Aorta (tissue), 5 donors: ENCODE results near the gene EFNA4. TPM values are rescaled to one million over a fixed set of nuclear protein-coding genes. Genes with fewer than 3 reads are reported as not detected.
"Not testable (repeated sequence)": the region's sequence is repeated elsewhere in the genome, so short reads cannot be mapped to it uniquely, and the experiment has no call there.

Source experiments
- ATAC-seq: fragments of 200-7000 bp; cut with Tn5 transposase; one replicate; pipeline ENCODE4 v1.9.1; 2022; ENCODE audit warnings: moderate library complexity; ENCODE audit not compliant: low FRiP score
- DNase-seq, 2 donors: peaks; one replicate each; pipeline ENCODE4 v3.0.0-alpha.2; 2020
- H3K27ac ChIP-seq, 2 donors: one replicate each; pipeline ENCODE4 v1.5.1; 2013; ENCODE audit warnings: low read length in 2 of 2, mild to moderate bottlenecking in 2 of 2, moderate library complexity in 2 of 2, control low read depth in 1 of 2, inconsistent platforms in 1 of 2, low read depth in 1 of 2
- H3K27me3 ChIP-seq, 2 donors: one replicate each; pipeline ENCODE4 v1.6.1; 2013; ENCODE audit warnings: control low read depth in 1 of 2, low read length in 1 of 2, mild to moderate bottlenecking in 1 of 2, moderate library complexity in 1 of 2; ENCODE audit not compliant: insufficient read depth in 2 of 2, control insufficient read depth in 1 of 2
- H3K36me3 ChIP-seq, 2 donors: one replicate each; pipeline ENCODE4 v1.6.1; 2013; ENCODE audit warnings: control low read depth in 1 of 2, low read length in 1 of 2, mild to moderate bottlenecking in 1 of 2; ENCODE audit not compliant: insufficient read depth in 2 of 2, control insufficient read depth in 1 of 2
- H3K4me1 ChIP-seq, 2 donors: one replicate each; pipeline ENCODE4 v1.6.1; 2013; ENCODE audit warnings: low read length in 2 of 2, control low read depth in 1 of 2, mild to moderate bottlenecking in 1 of 2, moderate library complexity in 1 of 2; ENCODE audit not compliant: insufficient read depth in 2 of 2, control insufficient read depth in 1 of 2
- H3K4me3 ChIP-seq, 2 donors: one replicate each; pipeline ENCODE4 v1.5.1; 2013; ENCODE audit warnings: low read length in 2 of 2, control low read depth in 1 of 2, mild to moderate bottlenecking in 1 of 2
- H3K9me3 ChIP-seq: one replicate; pipeline ENCODE4 v1.6.1; 2013; ENCODE audit warnings: mild to moderate bottlenecking, low read length; ENCODE audit not compliant: control insufficient read depth
- WGBS, 2 donors: extraction: QIAGEN DNeasy Blood & Tissue Kit; methylation state at CpG; one replicate each; pipeline ENCODE4 v1.1.7; 2013; 5-methylcytosine and 5-hydroxymethylcytosine counted together
- intact Hi-C, 2 donors: fragments of 100-400 bp; cut with DNase I; formaldehyde crosslinking; loops; one replicate each; pipeline versions ENCODE4 v1.14.2 to v1.15.0; 2022
- polyA plus RNA-seq, 2 donors: library from polyadenylated mRNA; stranded (reverse); fragments of 200-250 nt; gene quantifications; one replicate each; pipeline ENCODE4 v1.2.3, GENCODE V29; 2013
- total RNA-seq, 2 donors: library from RNA; stranded (reverse); fragmentation: NEBNext Ultra II Directional; extraction: Animal tissue kit (Norgen Biotek cat#: 25700); gene quantifications; one replicate each; pipeline ENCODE4 v1.2.1, GENCODE V29; 2021
- donor health status: healthy with polysubstance abuse.
- donor health status: Bipolar disorder and iron deficiency.
- donor health status: DM: no; HTN: no; CAD: no.
- donor health status: DM: no; HTN: no; CAD: no.
- donor health status: DM: yes; HTN: yes; CAD: no.

EFNA4 gene
- total and polyA plus RNA-seq, 4 donors: 3.0 to 5.7 (median 4.0) TPM

DNA sequence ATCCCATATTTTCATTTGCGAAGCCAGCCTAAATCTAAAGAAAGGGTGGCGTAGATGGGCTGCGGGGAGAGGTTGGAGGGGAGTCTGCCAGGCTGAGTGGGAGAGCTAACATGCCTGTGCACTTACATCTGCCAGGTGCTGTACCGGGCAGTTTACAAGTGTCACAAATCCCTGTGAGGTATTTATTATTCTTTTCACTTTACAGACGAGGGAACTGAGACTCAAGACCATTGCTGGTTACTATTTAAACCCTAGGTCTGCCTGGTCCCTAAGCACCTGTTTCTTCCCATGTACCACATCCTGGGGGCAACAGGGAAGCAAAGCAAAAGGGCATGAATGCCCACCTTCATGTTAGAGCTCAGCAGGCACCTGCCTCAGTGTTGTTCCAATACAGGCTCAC, 44.8 kb downstream of the EFNA4 start:
- Histone ChIP-seq H3K27me3 (peaks cover 0 to 2% of the 10 kb centered on the region in 2 donors), H3K4me3 (no peak overlapping the region), H3K9me3 (no peaks in the 10 kb centered on the region), H3K4me1 (no peaks in the 10 kb centered on the region), H3K36me3 (no peaks in the 10 kb centered on the region), H3K27ac (no peak overlapping the region)
- intact Hi-C loops: no loop called here
- ATAC-seq (no peak), DNase-seq (no peak)
- WGBS, 2 donors: 74 to 75% methylated on average over 5 of the region's 5 CpGs

DNA sequence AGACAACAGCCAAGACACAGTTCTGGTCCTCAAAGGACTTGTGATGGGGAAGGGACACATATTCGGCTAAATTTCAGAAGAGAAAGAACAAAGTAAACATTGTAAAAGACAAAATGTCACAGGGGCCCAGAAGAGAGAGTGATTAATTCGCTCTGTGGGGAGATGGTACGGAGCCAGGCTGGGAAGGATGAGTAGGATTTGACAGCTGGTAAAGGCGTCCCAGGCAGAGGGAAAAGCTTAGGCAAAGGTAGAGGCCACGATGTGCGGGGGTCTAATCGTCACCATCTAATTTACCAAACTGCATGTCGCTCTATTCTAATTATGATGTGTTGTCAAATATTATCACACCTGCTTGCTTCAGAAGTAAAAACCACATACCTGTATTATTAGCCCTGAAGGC, 46.8 kb downstream of the EFNA4 start:
- H3K36me3 ChIP-seq: no peaks in the 10 kb centered on the region
- peaks cover 0 to 2% of the 10 kb centered on the region in 2 donors for H3K27me3 ChIP-seq
- no peaks in the 10 kb centered on the region for H3K4me1 ChIP-seq
- H3K9me3 ChIP-seq: no peaks in the 10 kb centered on the region
- no peak for DNase-seq
- no peak for ATAC-seq
- H3K27ac ChIP-seq: no peak overlapping the region
- intact Hi-C loops: no loop called here
- no peak overlapping the region for H3K4me3 ChIP-seq
- WGBS, 2 donors: 83 to 84% methylated on average over 8 of the region's 8 CpGs

DNA sequence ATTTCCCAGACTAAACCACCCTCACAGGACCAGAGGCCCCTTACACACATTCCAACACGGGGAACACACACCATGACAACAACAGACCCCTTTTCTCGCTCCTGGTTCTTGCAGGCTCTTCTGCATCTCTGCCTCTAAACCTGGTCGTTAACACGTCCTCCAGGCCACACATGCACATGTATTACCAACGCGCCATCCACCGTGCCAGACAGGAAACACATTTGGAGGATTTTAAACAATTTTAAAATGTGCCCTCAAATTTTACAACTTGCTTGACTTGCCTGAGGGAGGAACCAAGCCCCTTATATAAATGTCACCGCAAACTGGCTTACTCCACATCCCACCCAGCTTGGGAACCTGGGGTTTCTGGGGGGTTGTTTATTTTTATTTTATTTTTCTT, 47.3 kb downstream of the EFNA4 start:
- ATAC-seq (no peak), DNase-seq (no peak)
- Histone ChIP-seq H3K4me3 (no peak overlapping the region), H3K4me1 (no peaks in the 10 kb centered on the region), H3K36me3 (no peaks in the 10 kb centered on the region), H3K9me3 (no peaks in the 10 kb centered on the region), H3K27me3 (peaks cover 0 to 2% of the 10 kb centered on the region in 2 donors), H3K27ac (no peak overlapping the region)
- intact Hi-C loops: no loop called here
- 76 to 79% methylated on average over 8 of the region's 8 CpGs for WGBS, 2 donors

DNA sequence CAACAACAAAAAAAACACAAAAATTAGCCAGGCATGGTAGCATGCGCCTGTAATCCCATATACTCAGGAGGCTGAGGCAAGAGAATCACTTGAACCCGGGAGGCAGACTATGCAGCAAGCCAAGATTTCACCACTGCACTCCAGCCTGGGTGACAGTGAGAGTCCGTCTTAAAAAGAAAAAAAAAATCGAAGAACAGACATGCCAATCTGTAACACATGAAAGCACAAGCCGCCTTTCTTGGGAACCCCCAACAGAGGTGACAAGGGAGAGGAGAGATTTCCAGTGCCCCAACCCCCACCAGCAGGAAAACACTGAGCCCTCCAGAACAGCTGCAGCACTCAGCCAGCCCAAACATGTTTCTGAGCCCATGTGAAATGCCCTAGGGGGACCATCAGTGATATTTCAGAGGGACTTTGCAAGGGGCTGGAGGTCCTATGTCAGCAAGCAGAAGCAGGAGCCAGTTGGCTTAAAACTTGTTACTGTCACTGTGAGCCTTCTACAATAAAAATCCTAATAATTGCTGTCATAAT, 50.0 kb downstream of the EFNA4 start:
- no peaks in the 10 kb centered on the region for H3K9me3 ChIP-seq
- no peak overlapping the region for H3K4me3 ChIP-seq
- DNase-seq (no peak), ATAC-seq (no peak)
- H3K4me1 ChIP-seq: no peaks in the 10 kb centered on the region
- intact Hi-C loops: no loop called here
- no peaks in the 10 kb centered on the region for H3K36me3 ChIP-seq
- no peak overlapping the region for H3K27ac ChIP-seq
- H3K27me3 ChIP-seq: no peaks in the 10 kb centered on the region
- 51 to 62% methylated on average over 5 of the region's 5 CpGs for WGBS, 2 donors

DNA sequence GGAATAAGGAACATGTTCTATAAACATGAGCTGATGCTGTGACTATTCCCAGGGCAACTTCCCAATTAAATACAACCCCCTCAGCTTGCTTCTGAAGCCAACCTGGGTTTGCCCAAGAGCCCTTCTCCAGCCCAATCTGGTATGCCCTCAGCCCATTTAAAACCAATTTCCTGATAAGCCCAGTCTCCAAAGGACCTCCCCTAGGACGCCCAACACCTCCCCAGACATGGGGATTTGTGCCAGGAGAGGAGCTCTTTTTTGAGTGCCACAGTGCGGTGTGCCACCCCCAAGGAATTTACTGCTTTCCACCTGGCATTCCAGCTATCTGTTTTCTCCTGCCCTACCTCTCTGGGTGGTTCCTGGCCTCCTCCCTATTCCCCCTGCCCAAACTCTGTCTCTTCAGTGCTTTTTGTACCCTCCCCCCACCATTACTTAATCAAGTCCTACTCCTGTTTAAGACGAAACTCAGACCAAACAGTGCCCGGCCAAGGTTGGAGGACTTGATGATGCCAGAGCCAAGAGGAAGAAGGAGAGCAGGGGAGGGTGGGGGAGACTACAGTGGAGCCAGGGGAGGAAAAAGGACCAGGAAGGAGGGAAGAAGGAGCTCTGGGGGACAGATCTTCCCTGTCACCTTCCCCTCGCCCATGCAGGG, 52.7 kb downstream of the EFNA4 start:
- Histone ChIP-seq H3K36me3 (no peaks in the 10 kb centered on the region), H3K27me3 (no peaks in the 10 kb centered on the region), H3K9me3 (no peaks in the 10 kb centered on the region), H3K4me1 (no peaks in the 10 kb centered on the region), H3K4me3 (no peak overlapping the region), H3K27ac (no peak overlapping the region)
- ATAC-seq (no peak), DNase-seq (no peak)
- 48 to 55% methylated on average over 5 of the region's 5 CpGs for WGBS, 2 donors
- intact Hi-C loops: no loop called here

DNA sequence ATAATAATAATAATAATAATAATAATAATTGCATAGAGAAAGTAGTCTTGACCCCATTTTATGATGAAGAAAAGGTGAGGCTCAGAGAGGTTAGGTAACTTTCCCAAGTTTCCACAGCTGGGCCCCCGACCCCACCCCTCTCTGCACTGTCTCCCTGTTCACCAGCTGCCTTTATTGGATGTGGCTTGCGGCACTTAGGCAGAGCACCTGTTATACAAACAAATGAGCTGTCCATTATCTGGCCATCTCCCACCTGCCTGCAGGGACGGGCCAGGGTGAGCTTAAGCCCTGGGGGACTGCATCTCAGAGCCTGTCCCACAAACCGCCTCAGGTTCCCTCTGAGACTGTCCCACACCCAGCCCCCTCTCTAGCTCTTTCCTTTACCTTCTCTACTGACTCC, 54.1 kb downstream of the EFNA4 start:
- intact Hi-C loops: no loop called here
- H3K27me3 ChIP-seq: no peaks in the 10 kb centered on the region
- no peaks in the 10 kb centered on the region for H3K36me3 ChIP-seq
- DNase-seq: no peak
- H3K9me3 ChIP-seq: no peaks in the 10 kb centered on the region
- ATAC-seq: no peak
- no peak overlapping the region for H3K27ac ChIP-seq
- H3K4me1 ChIP-seq: no peaks in the 10 kb centered on the region
- WGBS, 2 donors: 62 to 65% methylated on average over 4 of the region's 4 CpGs
- H3K4me3 ChIP-seq: no peak overlapping the region

DNA sequence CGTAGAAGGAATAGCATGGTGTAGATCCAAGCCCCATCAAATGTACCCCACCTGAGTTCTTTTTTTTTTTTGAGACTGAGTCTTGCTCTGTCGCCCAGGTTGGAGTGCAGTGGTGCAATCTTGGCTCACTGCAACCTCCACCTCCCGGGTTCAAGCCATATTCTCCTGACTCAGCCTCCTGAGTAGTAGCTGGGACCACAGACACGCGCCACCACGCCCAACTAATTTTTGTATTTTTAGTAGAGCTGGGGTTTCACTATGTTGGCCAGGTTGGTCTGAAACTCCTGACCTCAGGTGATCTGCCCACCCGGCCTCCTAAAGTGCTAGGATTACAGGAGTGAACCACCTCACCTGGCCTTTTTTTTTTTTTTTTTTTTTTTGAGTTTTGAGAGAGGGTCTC, 54.5 kb downstream of the EFNA4 start:
- DNase-seq, H3K4me3 ChIP-seq, ATAC-seq, H3K36me3 ChIP-seq, H3K27ac ChIP-seq, H3K27me3 ChIP-seq, H3K4me1 ChIP-seq, H3K9me3 ChIP-seq, intact Hi-C loops: not testable (repeated sequence)
- WGBS, 2 donors: 88 to 91% methylated on average over 7 of the region's 7 CpGs

Other genes starting within 250 kb of the EFNA4 start
- gene KCNN3, start 193.5 kb upstream of the EFNA4 start, total RNA-seq: 1 to 10 TPM; 3.2 to 4.7 TPM
- under 1 TPM; 0.08 to 0.50 TPM for gene KCNN3, start 193.5 kb upstream of the EFNA4 start, polyA plus RNA-seq
- gene PMVK, start 127.0 kb upstream of the EFNA4 start, total RNA-seq: 10 to 100 TPM; 21.9 to 27.3 TPM
- 10 to 100 TPM; 40.4 to 52.7 TPM for gene PMVK, start 127.0 kb upstream of the EFNA4 start, polyA plus RNA-seq
- 100 to 1,000 TPM; 106 to 119 TPM for gene PBXIP1, start 107.6 kb upstream of the EFNA4 start, total RNA-seq
- 100 to 1,000 TPM in 1 of 2 donors, 10 to 100 TPM in 1; 95.3 to 169 TPM for gene PBXIP1, start 107.6 kb upstream of the EFNA4 start, polyA plus RNA-seq
- 10 to 100 TPM; 17.3 to 23.6 TPM for gene PYGO2, start 102.0 kb upstream of the EFNA4 start, total RNA-seq
- 10 to 100 TPM; 11.6 to 16.6 TPM for gene PYGO2, start 102.0 kb upstream of the EFNA4 start, polyA plus RNA-seq
- gene SHC1, start 93.0 kb upstream of the EFNA4 start, total RNA-seq: 100 to 1,000 TPM; 165 to 182 TPM
- 100 to 1,000 TPM in 1 of 2 donors, 10 to 100 TPM in 1; 39.1 to 179 TPM for gene SHC1, start 93.0 kb upstream of the EFNA4 start, polyA plus RNA-seq
- 10 to 100 TPM; 19.3 to 25.5 TPM for gene CKS1B, start 89.1 kb upstream of the EFNA4 start, total RNA-seq
- 10 to 100 TPM; 38.9 to 58.9 TPM for gene CKS1B, start 89.1 kb upstream of the EFNA4 start, polyA plus RNA-seq
- gene FLAD1, start 80.4 kb upstream of the EFNA4 start, total RNA-seq: 10 to 100 TPM; 14.5 to 17.6 TPM
- gene FLAD1, start 80.4 kb upstream of the EFNA4 start, polyA plus RNA-seq: 10 to 100 TPM; 23.8 to 24.2 TPM
- not detected for gene LENEP, start 70.2 kb upstream of the EFNA4 start, total RNA-seq
- not detected for gene LENEP, start 70.2 kb upstream of the EFNA4 start, polyA plus RNA-seq
- gene ZBTB7B, start 60.9 kb upstream of the EFNA4 start, total RNA-seq: 10 to 100 TPM; 46.4 to 71.1 TPM
- 10 to 100 TPM; 23.3 to 32.8 TPM for gene ZBTB7B, start 60.9 kb upstream of the EFNA4 start, polyA plus RNA-seq
- gene DCST2, start 30.0 kb upstream of the EFNA4 start, total RNA-seq: 1 to 10 TPM in 1 of 2 donors, under 1 TPM in 1; 0.75 to 1.8 TPM
- gene DCST2, start 30.0 kb upstream of the EFNA4 start, polyA plus RNA-seq: 1 to 10 TPM in 1 of 2 donors, under 1 TPM in 1; 0.25 to 5.6 TPM
- gene DCST1, start 29.9 kb upstream of the EFNA4 start, total RNA-seq: under 1 TPM in 1 of 2 donors, not detected in 1; 0.26 TPM
- gene DCST1, start 29.9 kb upstream of the EFNA4 start, polyA plus RNA-seq: not detected
- gene ADAM15, start 12.4 kb upstream of the EFNA4 start, total RNA-seq: 100 to 1,000 TPM; 129 to 180 TPM
- 10 to 100 TPM; 17.3 to 89.3 TPM for gene ADAM15, start 12.4 kb upstream of the EFNA4 start, polyA plus RNA-seq
- 1 to 10 TPM; 1.8 to 3.2 TPM for gene EFNA3, start 15.1 kb downstream of the EFNA4 start, total RNA-seq
- under 1 TPM in 1 of 2 donors, not detected in 1; 0.41 TPM for gene EFNA3, start 15.1 kb downstream of the EFNA4 start, polyA plus RNA-seq
- gene EFNA1, start 64.1 kb downstream of the EFNA4 start, total RNA-seq: 10 to 100 TPM; 18.9 to 49.1 TPM
- gene EFNA1, start 64.1 kb downstream of the EFNA4 start, polyA plus RNA-seq: 10 to 100 TPM in 1 of 2 donors, 1 to 10 TPM in 1; 7.1 to 12.1 TPM
- 10 to 100 TPM; 19.8 to 26.8 TPM for gene SLC50A1, start 72.1 kb downstream of the EFNA4 start, total RNA-seq
- 10 to 100 TPM; 22.7 to 28.2 TPM for gene SLC50A1, start 72.1 kb downstream of the EFNA4 start, polyA plus RNA-seq
- gene DPM3, start 76.8 kb downstream of the EFNA4 start, total RNA-seq: 10 to 100 TPM; 42.4 to 52.4 TPM
- 100 to 1,000 TPM; 162 to 200 TPM for gene DPM3, start 76.8 kb downstream of the EFNA4 start, polyA plus RNA-seq
- 100 to 1,000 TPM; 136 to 143 TPM for gene KRTCAP2, start 109.6 kb downstream of the EFNA4 start, total RNA-seq
- 100 to 1,000 TPM; 179 to 255 TPM for gene KRTCAP2, start 109.6 kb downstream of the EFNA4 start, polyA plus RNA-seq
- gene TRIM46, start 110.1 kb downstream of the EFNA4 start, total RNA-seq: 1 to 10 TPM; 1.6 to 3.4 TPM
- gene TRIM46, start 110.1 kb downstream of the EFNA4 start, polyA plus RNA-seq: 1 to 10 TPM in 1 of 2 donors, under 1 TPM in 1; 0.50 to 2.1 TPM
- gene THBS3, start 144.2 kb downstream of the EFNA4 start, total RNA-seq: 10 to 100 TPM; 58.9 to 97.9 TPM
- 100 to 1,000 TPM in 1 of 2 donors, 10 to 100 TPM in 1; 21.7 to 195 TPM for gene THBS3, start 144.2 kb downstream of the EFNA4 start, polyA plus RNA-seq
- 10 to 100 TPM; 20.3 to 21.3 TPM for gene MTX1, start 145.0 kb downstream of the EFNA4 start, total RNA-seq
- gene MTX1, start 145.0 kb downstream of the EFNA4 start, polyA plus RNA-seq: 10 to 100 TPM; 26.2 to 52.9 TPM
- gene ENTREP3, start 191.7 kb downstream of the EFNA4 start, total RNA-seq: 10 to 100 TPM; 22.8 to 28.7 TPM
- gene ENTREP3, start 191.7 kb downstream of the EFNA4 start, polyA plus RNA-seq: 10 to 100 TPM in 1 of 2 donors, 1 to 10 TPM in 1; 6.0 to 25.4 TPM
- gene SCAMP3, start 198.6 kb downstream of the EFNA4 start, total RNA-seq: 10 to 100 TPM; 36.9 to 39.7 TPM
- 10 to 100 TPM; 11.9 to 46.8 TPM for gene SCAMP3, start 198.6 kb downstream of the EFNA4 start, polyA plus RNA-seq
- 10 to 100 TPM; 39.6 to 63.0 TPM for gene CLK2, start 209.8 kb downstream of the EFNA4 start, total RNA-seq
- 10 to 100 TPM in 1 of 2 donors, 1 to 10 TPM in 1; 9.3 to 88.6 TPM for gene CLK2, start 209.8 kb downstream of the EFNA4 start, polyA plus RNA-seq
- gene HCN3, start 213.7 kb downstream of the EFNA4 start, total RNA-seq: 1 to 10 TPM; 1.8 to 5.7 TPM
- gene HCN3, start 213.7 kb downstream of the EFNA4 start, polyA plus RNA-seq: 1 to 10 TPM in 1 of 2 donors, under 1 TPM in 1; 0.13 to 3.1 TPM
- gene PKLR, start 237.7 kb downstream of the EFNA4 start, total RNA-seq: not detected
- 1 to 10 TPM in 1 of 2 donors, not detected in 1; 1.0 TPM for gene PKLR, start 237.7 kb downstream of the EFNA4 start, polyA plus RNA-seq
- 100 to 1,000 TPM in 1 of 2 donors, 10 to 100 TPM in 1; 88.6 to 104 TPM for gene FDPS, start 245.1 kb downstream of the EFNA4 start, total RNA-seq
- 100 to 1,000 TPM in 1 of 2 donors, 10 to 100 TPM in 1; 72.9 to 127 TPM for gene FDPS, start 245.1 kb downstream of the EFNA4 start, polyA plus RNA-seq